Cortex of kidney (tissue), 1 donor: Measurements from ENCODE around the gene TP53BP2.
"Not testable (repeated sequence)": the region's sequence is repeated elsewhere in the genome, so short reads cannot be mapped to it uniquely, and the experiment has no call there.

Experiments
- DNase-seq: peaks from one replicate; lab custom pipeline; 2025; lab: John Stamatoyannopoulos, UW

TP53BP2 gene

GRCh38 chr1:223845810-223846682, at the start of gene TP53BP2:
Gene TP53BP2 (minus strand): TSS chr1:223845947. CDS start chr1:223845680, 267 bp downstream.
- peak; percentile 36 for DNase-seq

GRCh38 chr1:223890494-223890893, 44.7 kb upstream of the TP53BP2 start:
- not testable (repeated sequence) for DNase-seq

- not testable (repeated sequence) for DNase-seq
These were observed 43.6 kb upstream of the TP53BP2 start for GRCh38 chr1:223889319-223889718.

GRCh38 chr1:223887747-223888418, 42.1 kb upstream of the TP53BP2 start:
- DNase-seq, result no peak

- no peak for DNase-seq
These were observed 40.8 kb upstream of the TP53BP2 start for GRCh38 chr1:223886516-223886921.

GRCh38 chr1:223885614-223886013, 39.9 kb upstream of the TP53BP2 start:
- DNase-seq, result no peak

GRCh38 chr1:223878598-223879325, 33.0 kb upstream of the TP53BP2 start:
- no peak for DNase-seq

- no peak for DNase-seq
These were observed 32.1 kb upstream of the TP53BP2 start for GRCh38 chr1:223877804-223878203.

GRCh38 chr1:223876590-223876989, 30.8 kb upstream of the TP53BP2 start:
- DNase-seq, result no peak

- no peak for DNase-seq
These were observed 27.3 kb upstream of the TP53BP2 start for GRCh38 chr1:223873044-223873443.

GRCh38 chr1:223872308-223872901, 26.7 kb upstream of the TP53BP2 start:
- no peak for DNase-seq

- DNase-seq, result no peak
These were observed 25.1 kb upstream of the TP53BP2 start for GRCh38 chr1:223870617-223871574.

GRCh38 chr1:223864599-223865368, 19.0 kb upstream of the TP53BP2 start:
- DNase-seq, result not testable (repeated sequence)

- no peak for DNase-seq
These were observed 18.3 kb upstream of the TP53BP2 start for GRCh38 chr1:223864084-223864483.

GRCh38 chr1:223861904-223862303, 16.2 kb upstream of the TP53BP2 start:
- no peak for DNase-seq

- no peak for DNase-seq
These were observed 14.4 kb upstream of the TP53BP2 start for GRCh38 chr1:223860051-223860622.

- no peak for DNase-seq
These were observed 13.3 kb upstream of the TP53BP2 start for GRCh38 chr1:223859058-223859457.

- no peak for DNase-seq
These were observed 10.6 kb upstream of the TP53BP2 start for GRCh38 chr1:223856386-223856785.

GRCh38 chr1:223853748-223854147, 8.0 kb upstream of the TP53BP2 start:
- no peak for DNase-seq

- no peak for DNase-seq
These were observed 7.5 kb upstream of the TP53BP2 start for GRCh38 chr1:223853275-223853674.
